NCI-H446 (cell line): ENCODE results near the gene ULBP2.
"Not testable (repeated sequence)": the region's sequence is repeated elsewhere in the genome, so short reads cannot be mapped to it uniquely, and the experiment has no call there.

Source experiments
- DNase-seq, 2 experiments: peaks; one replicate each; lab custom pipeline; 2025; lab: John Stamatoyannopoulos, UW

The ULBP2 gene

DNA sequence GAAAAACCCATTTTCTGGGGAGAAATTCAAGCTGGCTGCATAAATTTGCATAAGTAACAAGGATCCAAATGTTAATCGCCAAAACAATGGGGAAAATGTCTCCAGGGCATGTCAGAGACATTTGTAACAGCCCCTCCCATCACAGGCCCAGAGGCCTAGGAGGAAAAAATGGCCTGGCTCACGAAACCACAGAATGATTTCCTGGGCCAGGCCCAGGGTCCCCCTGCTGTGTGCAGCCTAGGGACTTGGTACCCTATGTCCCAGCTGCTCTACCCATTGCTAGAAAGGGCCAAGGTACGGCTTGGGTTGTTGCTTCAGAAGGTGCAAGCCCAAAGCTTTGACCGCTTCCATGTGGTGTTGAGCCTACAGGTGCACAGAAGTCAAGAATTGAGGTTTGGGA is 33.3 kb upstream of the ULBP2 start:
- DNase-seq = not testable (repeated sequence)

DNA sequence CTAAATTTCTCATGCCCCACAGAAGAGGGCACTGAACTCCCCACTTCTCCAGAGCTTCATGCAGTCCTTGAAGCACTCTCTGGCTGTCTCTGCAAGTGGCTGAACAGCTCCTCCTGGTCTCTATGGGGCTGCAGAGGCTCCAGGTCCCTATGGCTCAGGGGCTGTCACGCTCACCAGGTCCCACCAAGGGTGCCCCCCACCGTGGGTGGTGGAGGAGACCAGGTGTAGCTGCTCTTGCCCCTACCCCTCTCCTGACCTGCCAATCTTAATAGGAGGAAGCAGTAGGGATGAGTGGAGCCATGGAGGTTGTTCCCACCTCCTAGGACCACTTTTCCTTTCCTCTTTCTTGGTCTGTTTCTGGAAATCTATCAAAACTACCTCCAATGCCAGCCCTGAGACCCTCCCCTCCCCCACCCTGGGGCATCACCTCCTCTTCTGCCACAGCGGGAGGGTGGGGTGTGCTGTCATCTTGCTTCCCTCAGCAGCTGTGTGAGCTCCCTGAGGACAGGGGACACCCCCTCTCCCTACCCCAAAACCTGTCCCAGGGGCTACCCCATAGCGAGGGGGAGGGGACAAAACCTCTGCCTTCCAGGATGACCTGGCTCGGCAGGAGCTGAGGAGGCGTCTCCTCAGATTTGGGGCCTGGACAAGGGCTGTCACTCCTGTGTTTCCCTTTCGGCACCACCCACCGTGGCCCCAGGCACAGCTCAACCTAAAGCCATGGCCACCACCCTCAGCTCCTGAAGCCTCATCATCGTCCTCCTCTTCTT is 31.9 kb upstream of the ULBP2 start:
- DNase-seq = no peak

DNA sequence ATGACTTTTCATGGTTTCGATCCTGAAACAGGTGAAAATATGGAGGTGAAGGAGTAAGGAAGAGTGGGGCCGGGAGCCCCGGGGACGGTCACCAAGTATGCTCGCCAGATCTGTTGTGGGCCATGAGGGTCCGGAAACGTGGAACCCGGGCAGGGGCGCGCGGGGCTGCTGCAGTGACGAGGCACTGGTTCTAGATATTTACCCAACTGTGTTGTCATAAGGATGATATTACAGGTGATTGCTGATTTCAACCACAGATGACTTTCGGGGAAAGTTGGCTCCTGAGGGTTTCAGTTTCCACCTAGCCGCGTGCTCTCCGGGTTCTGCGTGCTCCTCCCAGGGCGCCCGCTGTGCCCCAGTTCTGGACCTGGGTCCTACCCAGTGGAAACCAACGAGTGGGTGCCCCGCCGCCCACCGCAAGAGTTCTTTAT is 31.1 kb upstream of the ULBP2 start:
- no peak for DNase-seq

DNA sequence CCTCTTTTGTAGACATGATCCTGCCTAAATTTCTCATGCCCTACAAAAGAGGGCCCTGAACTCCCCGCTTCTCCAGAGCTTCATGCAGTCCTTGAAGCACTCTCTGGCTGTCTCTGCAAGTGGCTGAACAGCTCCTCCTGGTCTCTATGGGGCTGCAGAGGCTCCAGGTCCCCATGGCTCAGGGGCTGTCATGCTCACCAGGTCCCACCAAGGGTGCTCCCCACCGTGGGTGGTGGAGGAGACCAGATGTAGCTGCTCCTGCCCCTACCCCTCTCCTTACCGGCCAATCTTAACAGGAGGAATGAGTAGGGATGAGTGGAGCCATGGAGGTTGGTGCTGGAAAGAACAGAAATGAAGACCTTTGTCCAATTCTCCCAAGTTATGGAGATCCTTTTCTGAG is 29.1 kb upstream of the ULBP2 start:
- not testable (repeated sequence) for DNase-seq

DNA sequence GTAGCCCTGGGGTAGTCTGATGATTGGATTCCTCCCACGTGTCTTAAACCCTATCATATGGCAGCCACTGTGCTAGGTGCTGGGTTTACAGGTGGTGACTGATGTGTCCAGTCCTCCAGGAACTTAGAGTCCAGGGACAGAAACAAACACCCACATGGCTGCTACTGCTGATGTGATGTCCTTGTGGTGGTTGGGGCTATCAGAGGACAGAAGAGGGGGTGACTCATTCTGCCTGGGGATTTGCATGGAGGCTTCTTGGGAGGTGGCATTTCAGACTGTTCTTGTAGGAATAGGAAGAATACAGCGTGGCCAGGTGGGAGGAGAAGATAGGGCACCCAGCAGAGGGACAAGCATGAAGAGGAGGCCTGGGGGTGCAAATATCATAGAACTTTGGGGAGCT is 28.7 kb upstream of the ULBP2 start:
- no peak for DNase-seq

DNA sequence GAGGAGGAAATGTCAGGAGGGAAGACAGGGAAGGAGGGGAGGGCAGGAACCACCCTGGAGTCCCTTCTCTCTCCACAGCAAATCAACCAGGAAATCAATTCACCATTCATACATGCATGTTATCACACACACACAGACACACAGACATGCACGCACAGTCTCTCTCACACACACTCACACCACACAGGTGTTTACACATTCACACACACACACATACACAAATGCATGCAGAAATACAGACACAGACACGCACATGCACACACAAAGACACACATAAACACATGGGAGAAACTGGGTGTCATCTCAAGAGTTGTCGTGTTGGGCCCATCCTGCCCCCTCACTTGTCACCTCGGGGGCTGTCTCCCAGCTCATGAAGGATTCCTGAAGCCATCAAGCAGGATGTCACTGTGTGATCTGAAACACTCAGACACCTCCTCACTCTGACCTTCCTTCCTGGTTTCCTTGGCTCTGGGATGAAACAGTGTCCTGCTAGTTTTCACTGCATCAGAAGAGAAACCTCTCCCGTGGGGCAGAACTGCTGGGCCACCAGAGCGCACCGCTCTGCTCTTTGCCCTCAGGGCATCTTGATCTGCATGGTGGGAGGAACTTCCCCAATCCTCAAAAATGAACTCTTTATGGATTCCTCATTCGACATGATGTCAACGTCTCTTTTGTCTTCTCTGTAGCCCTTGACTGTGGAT is 28.1 kb upstream of the ULBP2 start:
- no peak for DNase-seq

DNA sequence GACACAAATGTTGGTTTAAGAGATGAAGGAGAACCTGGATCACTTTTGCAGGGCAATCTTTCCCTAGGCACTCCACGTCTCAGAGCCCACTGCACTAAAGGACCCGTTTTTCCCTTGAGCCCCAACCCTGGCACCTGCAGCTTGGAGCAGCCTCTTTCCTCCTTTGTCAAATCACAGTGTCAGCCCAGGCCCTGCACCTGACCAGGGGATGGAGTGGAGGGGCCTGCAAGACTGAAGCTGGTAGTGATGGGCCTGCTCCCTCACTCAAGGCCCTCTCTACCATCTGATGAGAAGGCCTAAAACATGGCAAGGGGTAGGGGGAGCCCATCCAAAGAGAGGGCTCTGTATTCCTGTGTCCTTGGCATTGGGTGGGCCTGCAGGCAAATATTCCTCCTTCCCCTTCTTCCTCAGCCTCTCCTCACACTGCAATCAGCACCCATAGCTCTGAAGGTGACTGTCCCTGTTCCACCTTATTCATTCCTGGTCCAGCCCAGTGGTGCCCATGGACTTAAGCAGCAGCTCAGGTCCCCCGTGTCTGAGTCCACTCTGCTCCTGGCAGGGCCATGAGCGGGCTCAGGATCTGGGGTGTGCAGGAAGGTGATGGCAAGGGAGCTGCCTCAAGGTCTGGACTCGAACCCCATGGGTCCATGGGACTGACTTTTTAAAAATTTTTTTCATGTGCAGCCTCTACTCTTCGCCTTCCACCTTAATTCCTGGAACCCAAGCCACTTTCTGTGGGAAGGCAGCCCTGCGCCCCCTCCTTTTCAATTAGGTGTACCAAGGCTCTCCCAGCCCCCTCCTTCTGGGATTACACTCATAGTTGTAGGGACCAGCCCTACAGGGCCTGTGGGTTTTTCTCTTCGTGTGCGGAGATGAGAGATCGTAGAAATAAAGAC is 25.6 kb upstream of the ULBP2 start:
- no peak for DNase-seq

DNA sequence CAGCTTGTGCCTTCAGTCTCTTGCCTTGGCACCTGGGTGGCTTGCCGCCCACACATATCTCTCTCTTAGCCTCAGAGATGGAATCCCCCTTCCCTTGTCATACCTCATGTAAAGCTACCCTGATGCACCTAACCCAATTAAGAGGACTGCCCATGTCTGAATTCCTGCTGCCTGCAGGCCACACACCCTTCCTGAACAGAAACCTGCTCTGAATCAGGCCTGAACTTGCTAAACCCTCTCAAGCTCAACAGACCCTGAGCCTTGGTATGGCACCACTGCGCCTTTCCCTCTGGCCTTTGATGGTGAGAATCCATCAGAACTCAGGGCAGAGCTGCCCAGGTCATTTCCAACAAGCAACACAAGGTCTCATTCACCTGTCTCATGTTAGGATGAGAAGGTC is 24.1 kb upstream of the ULBP2 start:
- DNase-seq = no peak

DNA sequence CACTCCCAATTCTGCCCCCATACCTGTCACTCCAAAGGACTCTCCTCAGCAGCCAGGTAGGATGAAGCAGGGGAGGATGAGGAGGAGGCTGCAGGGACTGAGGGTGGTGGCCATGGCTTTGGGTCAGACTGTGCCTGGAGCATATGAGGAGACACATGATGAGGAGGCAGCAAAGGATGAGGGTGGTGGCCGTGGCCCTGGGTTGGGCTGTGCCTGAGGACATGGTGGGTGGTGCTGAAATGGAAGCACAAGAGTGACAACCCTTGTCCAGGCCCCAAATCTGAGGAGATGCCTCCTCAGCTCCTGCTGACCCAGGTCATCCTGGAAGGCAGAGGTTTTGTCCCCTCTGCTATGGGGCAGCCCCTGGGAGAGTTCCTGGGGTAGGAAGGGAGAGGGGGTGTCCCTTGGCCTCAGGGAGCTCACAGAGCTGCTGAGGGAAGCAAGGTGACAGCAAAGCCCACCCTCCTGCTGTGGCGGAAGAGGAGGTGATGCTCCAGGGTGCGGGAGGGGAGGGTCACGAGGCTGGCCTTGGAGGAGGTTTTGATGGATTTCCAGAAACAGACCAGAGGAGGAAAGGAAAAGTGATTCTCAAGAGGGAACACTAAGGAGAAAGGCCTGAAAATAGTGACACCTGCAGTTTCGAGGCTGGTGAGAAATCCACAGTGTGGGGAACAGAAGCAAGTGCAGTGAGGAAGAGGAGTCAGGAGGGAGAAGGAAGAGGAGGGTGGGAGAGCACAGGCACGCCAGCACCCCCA is 23.5 kb upstream of the ULBP2 start:
- no peak for DNase-seq

DNA sequence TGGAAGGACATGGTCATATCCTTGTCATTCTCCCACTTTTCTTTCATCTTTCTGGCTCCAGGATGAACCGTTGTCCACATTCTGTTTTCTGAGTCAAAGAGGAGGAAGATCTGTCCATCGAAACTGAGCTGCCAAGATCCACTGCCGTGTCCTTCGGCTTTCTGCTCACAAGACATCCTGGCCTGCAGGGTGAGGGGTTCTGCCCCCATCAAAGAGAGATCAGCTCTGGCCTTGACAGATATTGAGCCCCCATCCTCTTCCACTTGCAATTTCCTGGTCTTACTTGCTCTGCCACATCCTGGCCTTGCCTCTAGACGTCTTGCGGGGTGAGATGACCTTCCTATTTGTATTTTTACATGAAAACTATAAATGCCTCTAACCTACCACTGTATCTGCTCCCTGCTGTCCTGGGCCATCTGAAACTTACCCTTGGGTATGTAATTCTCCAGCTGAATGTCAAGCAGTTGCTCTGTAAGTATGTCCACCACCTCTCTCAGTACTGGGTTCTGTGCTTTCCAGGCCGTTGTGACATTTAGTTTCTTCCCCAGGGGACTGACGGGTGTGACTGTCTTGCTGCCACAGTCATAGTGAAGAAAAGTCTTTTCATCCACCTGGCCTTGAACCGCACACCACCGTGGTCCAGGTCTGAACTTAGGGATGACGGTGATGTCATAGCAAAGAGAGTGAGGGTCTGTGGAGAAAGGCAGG is 22.5 kb upstream of the ULBP2 start:
- not testable (repeated sequence) for DNase-seq

DNA sequence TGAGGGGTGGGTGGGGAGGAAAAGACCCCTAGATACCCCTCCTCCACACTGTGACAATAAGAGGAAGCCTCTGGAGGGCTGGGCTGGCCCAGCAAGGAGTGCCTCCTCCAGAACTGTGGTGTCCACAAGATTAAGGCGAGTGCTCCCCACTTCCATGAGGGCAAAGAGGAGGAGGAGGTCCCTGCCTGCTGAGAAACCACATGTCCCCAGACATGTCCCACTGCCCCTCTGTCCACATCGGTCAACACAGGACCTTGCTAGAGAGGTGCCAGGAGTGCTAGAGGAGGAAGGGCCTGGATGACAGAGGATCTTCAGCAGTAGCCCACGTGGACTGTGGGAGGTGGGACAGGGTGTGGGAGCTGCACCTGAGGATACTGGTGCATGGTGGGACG is 22.0 kb upstream of the ULBP2 start:
- no peak for DNase-seq

DNA sequence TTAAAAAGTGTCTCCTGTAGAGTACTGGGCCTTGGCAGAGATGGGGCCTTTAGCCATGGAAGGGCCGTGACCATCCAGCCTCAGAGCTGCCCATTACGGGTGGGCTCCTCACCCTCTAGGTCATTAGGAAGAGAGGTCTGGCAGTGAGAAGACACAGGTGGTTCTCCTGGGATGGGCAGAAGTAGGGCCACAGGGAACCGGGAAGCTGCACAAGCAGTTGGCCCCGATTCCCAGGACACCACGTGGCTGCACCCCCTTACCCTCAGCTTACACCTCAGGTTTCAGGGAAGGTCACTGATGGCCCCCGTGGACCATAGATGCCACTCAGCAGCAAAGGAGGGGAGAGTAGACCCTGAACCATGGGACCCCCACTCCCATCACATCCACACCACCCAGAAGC is 20.5 kb upstream of the ULBP2 start:
- DNase-seq = no peak

DNA sequence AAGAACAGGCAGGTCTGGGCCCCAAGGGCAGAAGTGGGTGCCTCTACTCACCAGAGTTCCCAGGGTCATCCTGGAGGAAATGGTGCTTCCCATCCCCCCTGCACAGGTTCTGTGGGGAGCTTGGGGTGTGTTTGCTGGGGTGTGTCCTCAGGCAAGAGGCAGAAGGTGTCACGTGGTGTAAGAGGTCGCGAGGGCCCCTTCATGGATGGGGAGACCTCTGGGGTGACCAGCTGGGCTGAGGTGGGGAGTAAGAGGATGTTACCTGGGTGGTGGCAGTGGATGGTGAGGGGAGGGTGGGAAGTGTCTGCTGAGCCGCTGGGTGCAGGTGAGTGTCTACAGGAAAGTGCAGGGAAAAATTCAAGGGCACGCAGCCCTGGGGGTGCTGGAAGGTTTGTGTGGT is 19.7 kb upstream of the ULBP2 start:
- not testable (repeated sequence) for DNase-seq

DNA sequence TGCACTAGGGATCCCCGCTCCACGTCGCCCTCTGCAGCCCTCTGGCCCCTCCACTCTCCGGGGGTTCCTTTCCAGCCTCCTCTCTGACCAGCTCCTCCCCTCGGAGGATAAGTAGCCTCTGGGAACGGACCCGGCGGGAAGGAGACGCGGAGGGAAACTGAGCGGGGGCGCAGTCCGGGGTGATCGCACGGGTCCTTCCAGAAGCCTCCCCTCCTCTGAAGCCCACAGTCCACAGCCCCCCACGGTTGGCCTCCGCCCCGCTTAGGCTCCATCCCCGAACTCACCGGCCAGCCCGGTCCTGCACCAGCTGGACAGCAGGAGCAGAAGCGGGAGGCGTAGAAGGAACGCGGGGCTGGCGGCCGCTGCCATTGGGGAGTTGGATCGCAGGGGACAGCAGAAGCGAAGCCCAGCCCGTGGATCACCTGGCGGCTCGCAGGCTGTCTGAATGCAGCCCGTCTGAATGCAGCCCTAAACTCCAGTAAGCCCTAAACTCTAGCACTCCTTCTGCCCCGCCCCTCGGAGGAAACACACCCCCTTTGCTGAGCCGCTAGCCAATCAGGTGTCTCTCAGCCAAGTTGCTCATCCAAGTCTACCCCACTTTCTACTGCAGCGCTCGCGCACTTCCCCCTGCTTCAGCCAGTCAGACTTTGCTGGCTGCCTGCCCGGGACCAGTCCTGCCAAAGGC is 19.0 kb upstream of the ULBP2 start, which contains the start of gene RAET1G:
Gene RAET1G, minus strand, starts transcription at position 480 of the 685 bp plus-strand sequence. Its CDS starts 111 bp downstream, at position 369.
- peak; percentile 31 to 73 for DNase-seq

DNA sequence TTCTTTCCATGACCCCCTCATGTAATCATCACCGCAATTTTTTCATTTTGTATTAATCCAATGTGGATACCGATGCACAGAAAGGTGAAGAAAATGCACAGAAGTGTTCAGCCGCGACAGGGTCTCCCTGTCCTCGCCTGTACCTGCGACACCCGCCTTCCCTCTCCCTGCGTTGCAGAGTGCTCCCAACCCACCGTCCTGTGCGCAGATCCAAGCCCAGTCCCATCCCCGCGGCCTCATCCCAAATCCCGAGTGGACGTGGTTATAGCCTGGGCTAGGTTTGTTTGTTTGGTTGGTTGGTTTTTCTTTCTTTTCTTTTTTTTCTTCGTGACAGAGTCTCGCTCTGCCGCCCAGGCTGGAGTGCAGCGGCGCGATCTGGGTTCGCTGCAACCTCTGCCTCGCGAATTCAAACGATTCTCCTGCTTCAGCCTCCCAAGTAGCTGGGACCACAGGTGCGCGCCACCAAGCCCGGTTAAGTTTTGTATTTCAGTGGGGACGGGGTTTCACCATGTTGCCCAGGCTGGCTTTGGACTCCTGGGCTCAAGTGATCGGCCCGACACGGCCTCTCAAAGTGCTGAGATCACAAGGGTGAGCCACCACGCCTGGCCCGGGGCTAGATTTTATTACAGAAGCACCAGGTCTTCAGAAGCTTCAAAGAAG is 18.4 kb upstream of the ULBP2 start:
- no peak for DNase-seq

DNA sequence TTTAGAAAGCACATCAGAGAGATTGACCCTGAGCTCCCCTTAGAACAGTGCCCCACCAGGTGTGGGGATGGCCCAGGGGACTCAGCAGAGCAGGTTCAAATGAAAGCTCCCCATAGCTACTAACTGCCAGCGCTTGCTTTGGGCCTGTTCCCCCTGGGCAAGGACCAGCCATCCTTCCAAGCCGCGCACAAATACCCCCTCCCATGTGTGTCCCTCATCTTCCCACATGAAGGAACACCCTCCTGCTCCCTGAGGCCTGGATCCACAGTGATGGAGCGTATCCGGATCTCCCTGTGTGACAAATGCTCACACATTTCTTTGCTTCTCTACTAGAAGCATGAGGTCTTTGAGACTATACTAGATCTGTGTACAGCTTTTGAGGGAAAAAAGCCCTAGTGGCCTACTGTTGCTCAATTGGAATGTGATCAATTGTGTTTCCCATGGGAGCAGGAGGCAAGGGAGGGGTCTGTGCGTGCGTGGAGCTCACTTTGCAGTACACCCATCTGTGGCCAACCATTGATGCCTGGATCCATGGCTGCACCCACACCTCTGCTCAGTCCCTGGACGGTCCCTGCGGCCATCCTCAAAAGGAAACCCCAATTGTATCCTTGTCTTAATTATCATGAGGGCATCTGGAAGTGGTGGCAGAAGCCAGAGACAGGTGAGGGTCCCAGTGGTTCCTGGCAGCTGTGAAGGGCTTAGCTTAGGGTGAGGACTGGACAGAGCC is 17.4 kb upstream of the ULBP2 start:
- no peak for DNase-seq

DNA sequence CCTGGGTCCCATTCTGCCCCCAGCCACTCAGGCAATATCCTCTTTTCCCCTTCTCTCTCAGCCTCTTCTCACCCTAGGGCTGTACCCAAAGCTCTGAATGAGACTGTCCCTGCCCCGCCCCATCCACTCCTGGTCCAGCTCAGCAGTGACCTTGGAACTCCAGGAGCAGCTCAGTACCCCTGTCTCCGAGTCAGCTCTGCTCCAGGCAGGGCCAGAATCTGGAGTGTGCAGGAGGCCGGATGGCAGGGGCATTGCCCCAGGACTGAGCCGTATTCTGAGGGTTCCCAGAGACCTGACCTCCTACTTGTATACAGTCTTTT is 16.9 kb upstream of the ULBP2 start:
- no peak for DNase-seq

DNA sequence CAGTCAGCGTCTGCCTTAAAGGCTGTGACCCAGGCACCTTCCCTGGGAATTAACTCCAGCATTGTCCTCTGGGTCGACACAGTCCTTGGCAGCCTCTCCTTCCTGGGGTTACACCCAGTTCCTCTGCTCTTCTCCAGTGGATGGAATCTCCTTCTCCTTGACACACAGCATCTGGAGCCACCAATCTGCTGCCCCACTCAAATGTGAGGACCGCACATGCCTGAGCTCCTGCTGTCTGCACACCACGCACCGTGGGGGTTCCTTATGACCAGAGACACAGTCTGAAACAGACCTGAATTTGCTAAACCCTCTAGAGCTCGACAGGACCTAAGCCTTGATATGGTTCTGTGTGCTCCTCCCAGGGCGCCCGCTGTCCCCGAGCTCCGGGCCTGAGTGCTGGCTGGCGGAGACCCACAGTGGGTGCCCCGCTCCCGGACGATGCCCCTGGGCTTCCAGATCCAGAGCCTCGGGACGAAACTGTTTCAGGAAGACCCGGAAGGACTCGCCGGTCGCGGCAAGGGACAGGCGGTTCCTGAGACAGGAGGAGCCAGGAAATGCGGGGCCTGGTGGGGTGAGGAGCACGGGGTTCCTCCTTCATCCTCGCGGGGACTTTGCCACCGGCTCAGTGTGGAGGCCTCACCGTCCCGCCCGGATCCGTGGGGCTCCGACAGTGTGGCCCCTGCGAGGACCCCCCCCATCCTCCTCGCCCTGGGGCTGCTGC is 16.4 kb upstream of the ULBP2 start:
- no peak for DNase-seq
